GM18868 (cell line): ENCODE results near the gene LEFTY2.
"Not testable (repeated sequence)": the region's sequence is repeated elsewhere in the genome, so short reads cannot be mapped to it uniquely, and the experiment has no call there.

Source experiments
- ATAC-seq: cut with Tn5 transposase; IDR thresholded peaks from one replicate; pipeline ENCODE4 v1.9.1; 2021; ENCODE audit warnings: mild to moderate bottlenecking, moderate library complexity; ENCODE audit not compliant: unreplicated experiment

Gene LEFTY2

GRCh38 chr1:225908013-225908640 is 32.9 kb downstream of the LEFTY2 start:
- no peak for ATAC-seq

GRCh38 chr1:225907341-225907740 is 33.7 kb downstream of the LEFTY2 start:
- ATAC-seq = no peak

GRCh38 chr1:225906467-225906866 is 34.6 kb downstream of the LEFTY2 start:
- no peak for ATAC-seq

DNA sequence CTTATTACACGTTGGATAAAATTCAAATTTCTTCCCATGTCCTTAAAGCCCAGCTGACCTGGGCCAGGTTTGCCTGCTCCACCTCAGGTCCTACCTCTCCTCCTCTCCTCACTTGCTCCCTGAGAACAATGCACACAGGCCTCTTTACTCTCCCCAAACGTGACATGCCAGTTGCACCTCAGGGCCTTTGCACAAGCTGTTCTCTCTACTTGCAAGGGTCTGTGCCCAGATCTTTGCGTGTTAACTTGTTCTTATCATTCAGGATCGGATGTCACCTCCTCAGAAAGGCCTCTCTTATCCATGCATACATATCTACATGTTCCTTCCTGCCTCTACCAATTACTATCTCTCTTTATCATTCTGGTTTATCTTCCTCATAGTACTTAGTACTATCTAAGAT is 37.4 kb downstream of the LEFTY2 start:
- ATAC-seq = no peak

GRCh38 chr1:225899044-225899925 is 41.7 kb downstream of the LEFTY2 start:
- no peak for ATAC-seq

DNA sequence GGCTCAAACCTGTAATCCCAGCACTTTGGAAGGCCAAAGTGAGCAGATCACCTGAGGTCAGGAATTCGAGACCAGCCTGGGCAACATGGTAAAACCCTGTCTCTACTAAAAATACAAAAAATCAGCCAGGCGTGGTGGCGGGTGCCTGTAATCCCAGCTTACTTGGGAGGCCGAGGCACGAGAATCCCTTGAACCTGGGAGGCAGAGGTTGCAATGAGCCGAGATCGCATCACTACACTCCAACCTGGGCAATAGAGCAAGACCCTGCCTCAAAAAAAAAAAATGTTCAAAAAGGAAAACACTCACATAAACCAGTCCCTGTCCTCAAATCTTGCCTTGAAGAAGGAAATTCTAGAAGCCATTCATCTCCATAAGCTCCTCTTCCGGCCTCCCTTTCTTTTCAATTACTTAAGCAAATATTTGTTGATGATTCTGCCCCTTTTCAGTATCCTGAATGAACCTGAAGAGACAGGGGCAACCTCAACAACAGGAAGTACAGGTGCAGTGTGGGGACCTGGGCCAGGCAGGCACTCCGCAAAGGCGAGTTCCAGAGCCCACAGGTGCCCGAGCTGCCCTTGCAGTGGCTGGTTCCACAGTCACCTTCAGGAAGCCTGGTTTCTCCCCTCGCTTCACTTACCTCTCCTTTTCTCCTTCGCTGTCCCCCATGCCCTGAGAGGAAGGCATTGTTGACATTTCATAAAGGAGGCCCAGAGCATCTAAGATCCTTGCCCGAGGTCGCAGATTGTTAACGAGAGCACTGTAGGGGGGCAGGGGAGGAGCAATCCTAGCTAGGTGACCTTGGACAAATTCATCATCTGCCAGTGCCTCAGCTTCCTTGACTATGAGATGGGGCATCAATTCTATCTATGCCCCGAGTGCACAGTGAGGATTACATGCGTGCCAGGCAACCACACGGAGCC is 43.2 kb downstream of the LEFTY2 start:
- no peak for ATAC-seq

DNA sequence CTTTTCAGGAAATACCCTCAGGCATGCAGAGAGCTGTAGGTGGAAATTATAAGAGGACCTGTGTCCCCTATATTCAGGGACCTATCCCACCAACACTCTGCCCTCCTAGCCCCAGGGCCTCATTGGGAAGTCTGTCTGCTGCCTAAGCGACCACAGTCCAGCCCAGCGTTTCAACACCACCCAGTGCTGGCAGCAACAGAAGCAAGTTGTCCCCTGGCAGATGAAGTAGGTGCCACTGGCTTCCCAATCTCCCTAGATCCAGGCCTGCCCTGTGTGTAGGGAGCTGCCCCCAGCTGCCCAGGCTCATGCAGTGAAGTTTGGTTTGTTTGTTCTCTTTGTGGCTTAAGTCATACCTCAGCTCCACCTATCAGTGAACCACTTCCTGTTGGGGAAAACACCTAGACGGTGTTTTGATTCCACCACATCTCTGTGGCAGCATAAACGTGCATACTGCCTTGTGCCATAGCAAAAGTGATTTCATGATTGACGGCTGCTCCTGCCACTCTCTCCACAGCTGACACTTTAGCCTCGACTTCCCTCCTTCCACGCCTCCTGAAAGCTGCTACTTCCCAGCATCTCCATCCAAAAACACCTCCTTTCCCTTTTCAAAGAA is 44.0 kb downstream of the LEFTY2 start:
- ATAC-seq = peak; percentile 100

GRCh38 chr1:225896494-225896893 is 44.5 kb downstream of the LEFTY2 start:
- no peak for ATAC-seq

- ATAC-seq = no peak
These were observed 48.7 kb downstream of the LEFTY2 start for GRCh38 chr1:225892307-225892706.

- ATAC-seq = no peak
These were observed 49.6 kb downstream of the LEFTY2 start for GRCh38 chr1:225891229-225891972.

DNA sequence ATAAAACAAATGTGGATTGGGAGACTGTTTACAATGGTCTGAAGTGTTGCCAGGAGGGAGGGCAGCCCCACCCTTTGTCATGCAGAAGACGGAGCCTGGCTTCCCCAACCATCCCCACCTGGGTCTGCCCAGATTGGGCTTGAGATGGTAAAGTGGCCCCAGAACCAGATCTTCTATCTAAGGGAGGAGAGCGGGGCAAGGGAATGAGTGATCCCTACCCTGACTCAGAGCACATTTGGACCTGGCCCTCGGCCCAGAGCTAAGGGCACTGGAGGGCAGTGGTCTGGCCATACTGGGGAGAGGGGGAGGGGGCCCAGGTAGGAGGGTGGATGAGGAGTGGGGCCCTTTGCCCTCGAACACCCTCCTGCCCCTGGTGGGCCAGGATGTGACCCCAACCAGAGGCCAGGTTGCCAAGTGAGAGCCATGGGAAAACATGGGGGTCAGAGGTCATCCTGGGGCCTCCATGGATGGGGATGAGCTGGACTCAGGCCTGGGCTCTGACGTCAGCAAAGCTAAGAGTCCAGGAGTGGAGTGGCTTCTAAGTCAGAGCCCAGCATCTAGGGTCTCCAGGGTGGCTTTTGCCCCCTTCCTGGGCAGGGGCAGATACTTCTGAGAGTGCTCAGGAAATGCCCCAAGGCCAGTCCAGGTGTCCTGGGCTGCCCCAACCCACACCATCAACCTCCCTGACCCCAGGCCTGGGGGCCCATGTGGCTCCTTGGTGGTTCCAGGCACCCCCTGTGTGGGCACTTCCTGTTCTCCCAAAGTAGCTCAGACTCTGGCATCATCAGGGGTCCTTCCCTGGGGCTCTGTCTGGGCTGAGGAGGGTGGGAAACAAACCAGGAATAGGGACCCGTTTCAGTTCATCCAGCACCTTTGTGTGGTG is 50.4 kb downstream of the LEFTY2 start:
- no peak for ATAC-seq

- ATAC-seq = no peak
These were observed 51.3 kb downstream of the LEFTY2 start for GRCh38 chr1:225889743-225890142.

GRCh38 chr1:225888898-225889601 is 52.0 kb downstream of the LEFTY2 start, which contains the start of gene LEFTY1:
Gene LEFTY1 (minus strand): TSS chr1:225889146. CDS start chr1:225889066, 80 bp downstream.
- ATAC-seq = no peak

DNA sequence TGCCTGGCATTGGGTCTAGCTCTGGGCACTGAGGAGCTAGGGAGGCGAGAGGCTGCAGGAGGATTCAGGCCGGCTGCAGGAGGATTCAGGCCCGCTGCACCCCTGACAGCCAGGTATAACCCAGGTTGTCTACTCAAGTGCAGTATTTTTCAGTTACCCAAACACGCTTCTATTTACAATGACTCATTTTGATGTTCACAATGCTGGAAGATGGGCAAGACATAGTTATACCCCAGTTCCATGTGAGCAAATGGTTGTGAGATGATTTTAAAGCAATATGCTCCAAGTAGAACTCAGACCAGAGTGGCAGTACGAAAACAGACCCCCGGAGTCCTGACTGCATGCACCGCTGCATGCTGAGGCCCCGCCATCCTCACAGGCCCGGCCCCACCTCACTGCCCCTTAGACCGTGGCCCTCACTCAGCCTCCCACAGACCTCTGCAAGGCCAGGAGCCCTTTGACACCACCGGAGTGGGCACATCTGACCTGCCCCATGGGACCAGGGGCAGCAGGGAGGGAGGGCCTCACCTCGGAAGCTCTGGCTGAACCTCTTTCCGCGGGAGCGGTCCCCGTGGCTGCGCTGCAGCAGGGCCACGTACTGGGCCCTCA is 52.6 kb downstream of the LEFTY2 start:
- ATAC-seq = no peak

DNA sequence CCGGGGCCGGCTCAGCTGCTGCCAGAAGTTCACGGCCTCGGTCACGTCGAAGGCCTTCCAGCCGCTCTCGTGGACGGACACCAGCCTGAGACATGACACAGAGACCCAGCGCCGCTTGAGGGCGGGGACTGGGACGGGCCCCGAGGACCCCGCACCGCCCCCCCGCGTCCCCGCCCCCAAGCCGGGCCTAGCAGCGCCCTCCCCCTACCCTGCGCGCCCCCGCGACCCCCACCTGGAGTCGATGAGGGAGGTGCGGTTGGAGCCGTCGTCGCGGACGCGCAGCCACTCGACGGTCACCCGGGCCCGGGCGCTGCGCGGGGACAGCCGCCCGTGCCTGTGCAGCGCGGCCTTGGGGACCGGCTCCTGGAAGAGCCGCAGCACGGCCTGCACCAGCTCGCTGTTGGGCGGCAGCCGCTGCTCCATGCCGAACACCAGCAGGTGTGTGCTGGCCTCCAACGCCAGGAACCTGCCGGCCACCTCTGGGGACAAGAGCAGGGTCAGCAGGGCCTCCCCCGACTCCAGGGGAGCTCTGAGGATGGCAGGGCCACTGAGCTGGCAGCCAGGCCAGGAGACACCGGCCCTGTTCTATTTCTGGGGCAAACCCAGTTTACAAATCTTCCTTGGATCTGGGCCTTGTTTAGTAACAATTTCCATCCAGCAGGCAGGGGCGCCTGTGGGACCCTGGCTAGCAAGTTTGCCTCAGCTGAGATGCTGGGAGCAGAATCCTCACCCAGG is 53.3 kb downstream of the LEFTY2 start:
- ATAC-seq = not testable (repeated sequence)

- no peak for ATAC-seq
These were observed 54.0 kb downstream of the LEFTY2 start for GRCh38 chr1:225887030-225887314.
